ENCODE results near the gene NAV2. TPM values are rescaled to one million over a fixed set of nuclear protein-coding genes. Genes with fewer than 3 reads are reported as not detected.

The NAV2 gene
- total RNA-seq, 1 experiment from 2014 or later, result 46.3 TPM

- Histone ChIP-seq H3K23ac (ENCODE audit: insufficient read length, low read depth, low read length) (no peak overlapping the region), H2BK20ac (ENCODE audit: low read depth, low read length, poor library complexity, severe bottlenecking) (no peak overlapping the region), H3K14ac (ENCODE audit: insufficient read depth, low read length) (no peak overlapping the region), H3K23me2 (ENCODE audit: insufficient read length, low read depth, low read length, poor library complexity, severe bottlenecking) (no peaks in the 10 kb centered on the region), H4K20me1 (ENCODE audit: control insufficient read depth, insufficient read depth, insufficient read length) (no peaks in the 10 kb centered on the region), H3K79me2 (ENCODE audit: insufficient read depth, low read length) (no peaks in the 10 kb centered on the region), H2BK15ac (ENCODE audit: low read depth, low read length) (no peak overlapping the region), H2AK5ac (ENCODE audit: insufficient read length, low read length) (no peak overlapping the region), H3K4ac (ENCODE audit: low read depth, low read length) (no peak overlapping the region), H3K4me1 (ENCODE audit: insufficient read depth, low read length) (no peaks in the 10 kb centered on the region), H3K27me3 (ENCODE audit: insufficient read depth, low read length) (no peaks in the 10 kb centered on the region), H3K4me2 (ENCODE audit: insufficient read depth, insufficient read length, low read length) (no peak overlapping the region), H2BK120ac (ENCODE audit: low read depth, low read length, poor library complexity, severe bottlenecking) (no peak overlapping the region), H4K91ac (ENCODE audit: insufficient read length, low read depth, low read length) (no peak overlapping the region), H2BK5ac (ENCODE audit: insufficient read length, low read length) (no peak overlapping the region), H3K27ac (ENCODE audit: insufficient read length, low read depth, low read length) (no peak overlapping the region), H3K9ac (ENCODE audit: extremely low read depth, insufficient read length, low read length) (no peak overlapping the region), H3K18ac (ENCODE audit: insufficient read length, low read depth, low read length) (no peak overlapping the region), H3K79me1 (ENCODE audit: insufficient read depth, low read depth, low read length, poor library complexity, severe bottlenecking) (no peaks in the 10 kb centered on the region), H4K5ac (ENCODE audit: insufficient read length, low read depth, low read length) (no peak overlapping the region), H3T11ph (ENCODE audit: low read length) (no peak overlapping the region), H4K8ac (replicated peaks; ENCODE audit: insufficient read length, low read depth, low read length) (no peak overlapping the region), H3K56ac (ENCODE audit: insufficient read length, low read depth, low read length) (no peak overlapping the region), H3K9me3 (ENCODE audit: control insufficient read depth, low read depth, low read length) (no peaks in the 10 kb centered on the region), H2AFZ (ENCODE audit: low read length) (no peak overlapping the region), H2BK12ac (ENCODE audit: insufficient read length, low read depth, low read length) (no peak overlapping the region)
- H3K36me3 Mint-ChIP-seq (ENCODE audit: insufficient read depth in 1 of 3, low read depth in 3 of 3), result peaks cover 35 to 67% (median 58%) of the 10 kb centered on the region in 3 experiments; a peak in 6 of 7 replicates
- no peak for TF ChIP-seq CTCF (conservative IDR thresholded peaks at IDR 0.05)
- no peaks in the 10 kb centered on the region for H3K27me3 Mint-ChIP-seq (ENCODE audit: low read depth)
- no peaks in the 10 kb centered on the region for H3K9me3 Mint-ChIP-seq
- DNase-seq, result no peak
- no CpG with 5 or more reads among the region's 5 CpGs for WGBS (ENCODE audit: extremely low coverage, insufficient read length, low lambda C conversion rate)
- H3K27ac Mint-ChIP-seq, result no peak overlapping the region
- no peak overlapping the region for H3K4me3 Mint-ChIP-seq
- peaks cover 2 to 5% of the 10 kb centered on the region in 2 experiments; a peak in 3 of 4 replicates for H3K4me1 Mint-ChIP-seq
Measured at GRCh38 chr11:20113149-20113438, 400.5 kb downstream of the NAV2 start.
